H1 (cell line): ENCODE measurements around the gene TIGD2. TPM values are rescaled to one million over a fixed set of nuclear protein-coding genes. Genes with fewer than 3 reads are reported as not detected.

Source experiments
- CTCF ChIA-PET: fragments of 300-600 bp; sonication (Branson Sonifier 250); formaldehyde crosslinking; loops from one replicate; lab custom pipeline; 2021; ENCODE audit not compliant: partially characterized antibody; lab: Charles Lee
- POLR2A ChIA-PET: fragments of 300-600 bp; sonication (Branson Sonifier 250); formaldehyde crosslinking; loops from one replicate; lab custom pipeline; 2021; ENCODE audit warnings: inconsistent platforms; ENCODE audit not compliant: partially characterized antibody; lab: Charles Lee
- DNase-seq, 2 experiments: peaks; one replicate each; pipeline versions ENCODE4 v3.0.0 to v3.0.0-alpha.2; 2010 to 2022; ENCODE audit warnings: low spot score in 2 of 2, low read depth in 1 of 2, mixed read lengths in 1 of 2
- FAIRE-seq: peaks from 2 replicates; lab custom pipeline; 2011; peaks lifted over from hg19 to GRCh38; lab: Jason Lieb, UNC
- H2AFZ ChIP-seq: 2 replicates; pipeline ENCODE4 v1.8.1; 2012; ENCODE audit warnings: low read length, inconsistent platforms
- H2AK5ac ChIP-seq: 2 replicates; pipeline ENCODE4 v1.6.1; 2013; ENCODE audit warnings: low read depth, low read length
- H2BK120ac ChIP-seq: replicated peaks from 2 replicates; pipeline ENCODE3; 2013; ENCODE audit warnings: low read depth, low read length, inconsistent platforms
- H2BK12ac ChIP-seq: 2 replicates; pipeline ENCODE4 v1.6.1; 2013; ENCODE audit warnings: low read depth, low read length
- H2BK15ac ChIP-seq: 2 replicates; pipeline ENCODE4 v1.6.1; 2013; ENCODE audit warnings: low read length
- H2BK20ac ChIP-seq: 2 replicates; pipeline ENCODE4 v1.6.1; 2013; ENCODE audit warnings: low read length
- H2BK5ac ChIP-seq: 2 replicates; pipeline ENCODE4 v1.6.1; 2013; ENCODE audit warnings: low read depth, low read length
- H3K14ac ChIP-seq: 2 replicates; pipeline ENCODE4 v1.6.1; 2013; ENCODE audit warnings: inconsistent platforms; ENCODE audit not compliant: insufficient read length
- H3K18ac ChIP-seq: 2 replicates; pipeline ENCODE4 v1.6.1; 2013; ENCODE audit warnings: low read length; ENCODE audit errors: extremely low read depth
- H3K23ac ChIP-seq: 2 replicates; pipeline ENCODE4 v1.6.1; 2013; ENCODE audit warnings: inconsistent platforms; ENCODE audit not compliant: insufficient read length
- H3K23me2 ChIP-seq: 2 replicates; pipeline ENCODE4 v1.6.1; 2013; ENCODE audit warnings: low read depth, low read length
- H3K27ac ChIP-seq: 2 replicates; pipeline ENCODE4 v1.6.1; 2011; ENCODE audit warnings: low read depth, low read length, inconsistent platforms
- H3K27me3 ChIP-seq, 4 experiments: replicated peaks in 1 of 4; 1 replicate in 1 of 4; 2 replicates in 3 of 4; pipeline versions ENCODE4 v1.6.1 to v1.8.1; 2011 to 2013; ENCODE audit warnings: low read length in 3 of 4, mild to moderate bottlenecking in 3 of 4, inconsistent platforms in 2 of 4, mixed read lengths in 2 of 4, moderate library complexity in 1 of 4; ENCODE audit not compliant: control insufficient read depth in 3 of 4, insufficient read depth in 3 of 4; ENCODE audit errors: extremely low read depth in 1 of 4
- H3K36me3 ChIP-seq, 4 experiments: 2 replicates each; pipeline versions ENCODE4 v1.6.1 to v1.8.1; 2011 to 2013; ENCODE audit warnings: mild to moderate bottlenecking in 4 of 4, low read length in 3 of 4, moderate library complexity in 2 of 4, control low read depth in 1 of 4, inconsistent platforms in 1 of 4; ENCODE audit not compliant: insufficient read depth in 4 of 4, control insufficient read depth in 2 of 4
- H3K4ac ChIP-seq: replicated peaks from 2 replicates; pipeline ENCODE3; 2013; ENCODE audit warnings: low read length, low read depth, mixed read lengths, inconsistent platforms; ENCODE audit not compliant: insufficient read length
- H3K4me1 ChIP-seq, 4 experiments: replicated peaks in 1 of 4; 1 replicate in 1 of 4; 2 replicates in 3 of 4; pipeline versions ENCODE4 v1.6.1 to v1.8.1; 2011 to 2013; ENCODE audit warnings: low read length in 3 of 4, inconsistent platforms in 2 of 4, mixed read lengths in 1 of 4; ENCODE audit not compliant: insufficient read depth in 4 of 4, control insufficient read depth in 3 of 4
- H3K4me2 ChIP-seq, 2 experiments: 2 replicates each; pipeline versions ENCODE4 v1.6.1 to v1.8.1; 2011 to 2013; ENCODE audit warnings: low read depth in 2 of 2, low read length in 2 of 2, control low read depth in 1 of 2, inconsistent platforms in 1 of 2, mild to moderate bottlenecking in 1 of 2; ENCODE audit not compliant: insufficient read depth in 1 of 2
- H3K4me3 ChIP-seq, 4 experiments: fragments of 200-600, 300-600 bp in 1 of 4; sonication (generic), shearing (Covaris generic), sonication (Bioruptor Twin) in 1 of 4; 2 replicates each; pipeline versions ENCODE4 v1.5.1 to v1.8.1; 2011 to 2016; ENCODE audit warnings: low read length in 4 of 4, low read depth in 3 of 4, control low read depth in 2 of 4, inconsistent platforms in 2 of 4, mild to moderate bottlenecking in 2 of 4, mixed read lengths in 1 of 4, moderate library complexity in 1 of 4; ENCODE audit not compliant: insufficient read depth in 2 of 4; ENCODE audit errors: extremely low read depth in 1 of 4
- H3K56ac ChIP-seq: replicated peaks from 2 replicates; pipeline ENCODE3; 2013; ENCODE audit warnings: low read depth, mild to moderate bottlenecking, mixed read lengths, low read length, inconsistent platforms; ENCODE audit not compliant: insufficient read length
- H3K79me1 ChIP-seq: 2 replicates; pipeline ENCODE4 v1.6.1; 2013; ENCODE audit warnings: low read depth, low read length, control low read depth
- H3K79me2 ChIP-seq, 2 experiments: 2 replicates each; pipeline versions ENCODE4 v1.6.1 to v1.8.1; 2012 to 2013; ENCODE audit warnings: low read length in 2 of 2, mild to moderate bottlenecking in 2 of 2, inconsistent platforms in 1 of 2; ENCODE audit not compliant: insufficient read depth in 2 of 2, control insufficient read depth in 1 of 2
- H3K9ac ChIP-seq, 4 experiments: replicated peaks in 1 of 4; 1 replicate in 1 of 4; 2 replicates in 3 of 4; pipeline versions ENCODE4 v1.6.1 to v1.8.1; 2011 to 2013; ENCODE audit warnings: low read depth in 3 of 4, low read length in 3 of 4, control low read depth in 2 of 4, mild to moderate bottlenecking in 2 of 4, moderate library complexity in 2 of 4, inconsistent platforms in 1 of 4; ENCODE audit errors: extremely low read depth in 1 of 4
- H3K9me3 ChIP-seq, 2 experiments: 2 replicates each; pipeline versions ENCODE4 v1.6.1 to v1.8.1; 2012 to 2013; ENCODE audit warnings: mild to moderate bottlenecking in 2 of 2, moderate library complexity in 2 of 2, control low read depth in 1 of 2, inconsistent platforms in 1 of 2, low read depth in 1 of 2, low read length in 1 of 2, mixed read lengths in 1 of 2; ENCODE audit not compliant: insufficient read depth in 2 of 2
- H4K20me1 ChIP-seq, 2 experiments: replicated peaks in 1 of 2; 2 replicates each; pipeline versions ENCODE3 to v1.8.1; 2011 to 2013; ENCODE audit warnings: inconsistent platforms in 2 of 2, low read length in 2 of 2, mild to moderate bottlenecking in 1 of 2; ENCODE audit not compliant: insufficient read depth in 2 of 2, control insufficient read depth in 1 of 2
- H4K5ac ChIP-seq: 2 replicates; pipeline ENCODE4 v1.6.1; 2013; ENCODE audit warnings: low read length, low read depth, mixed read lengths, inconsistent platforms; ENCODE audit not compliant: insufficient read length
- H4K8ac ChIP-seq: 2 replicates; pipeline ENCODE4 v1.8.0; 2013; ENCODE audit warnings: mild to moderate bottlenecking, moderate library complexity, low read length, inconsistent platforms; ENCODE audit not compliant: insufficient read depth; ENCODE audit errors: extremely low read depth
- H4K91ac ChIP-seq: replicated peaks from 2 replicates; pipeline ENCODE3; 2013; ENCODE audit warnings: low read length, mixed read lengths, inconsistent platforms; ENCODE audit not compliant: insufficient read length
- GABPA ChIP-seq: IDR thresholded peaks from 2 replicates; pipeline ENCODE4 v1.6.1; 2011; ENCODE audit warnings: mild to moderate bottlenecking, low read length, moderate library complexity, borderline replicate concordance; ENCODE audit not compliant: insufficient read depth
- JUN ChIP-seq: IDR thresholded peaks from 2 replicates; pipeline ENCODE4 v1.6.1; 2011; ENCODE audit warnings: low read depth, mild to moderate bottlenecking, improper control_type of control experiment, low read length
- KDM4A ChIP-seq: IDR thresholded peaks from one replicate; pipeline ENCODE4 v1.7.1; 2012; ENCODE audit warnings: low read depth, mild to moderate bottlenecking, moderate library complexity, low read length, inconsistent platforms; ENCODE audit not compliant: severe bottlenecking
- NANOG ChIP-seq: IDR thresholded peaks from 2 replicates; pipeline ENCODE4 v1.6.1; 2011; ENCODE audit warnings: low read length, low read depth, mild to moderate bottlenecking, inconsistent platforms; ENCODE audit not compliant: insufficient read depth, poor library complexity, severe bottlenecking
- SP2 ChIP-seq: IDR thresholded peaks from 2 replicates; pipeline ENCODE4 v1.6.1; 2012; ENCODE audit warnings: mild to moderate bottlenecking, low read length, inconsistent platforms
- WGBS, 2 experiments: shearing (Covaris generic) in 1 of 2; methylation state at CpG; one replicate each; pipeline versions ENCODE4 v1.1.6 to v1.1.7; 2013 to 2015; ENCODE audit warnings: low lambda C conversion rate in 2 of 2, mixed read lengths in 2 of 2, inconsistent platforms in 1 of 2, low coverage in 1 of 2, missing lambda C conversion rate in 1 of 2; ENCODE audit not compliant: insufficient replicate concordance in 2 of 2, insufficient coverage in 1 of 2, insufficient read length in 1 of 2; ENCODE audit errors: extremely low coverage in 1 of 2, missing lambda C conversion rate in 1 of 2; 5-methylcytosine and 5-hydroxymethylcytosine counted together
- polyA plus RNA-seq, 7 experiments: library from polyadenylated mRNA; depleted of rRNA in 3 of 7; stranded (reverse) in 5 of 7; unstranded in 2 of 7; fragments of >200 nt in 5 of 7; fragments of 200-250 nt in 2 of 7; gene quantifications; 1 replicate in 5 of 7; 2 replicates in 1 of 7; 4 replicates in 1 of 7; pipeline versions ENCODE4 v1.2.1 to v1.2.3, GENCODE V29; 2011 to 2013; ENCODE audit warnings: missing spikeins in 2 of 7, mixed read lengths in 2 of 7
- total RNA-seq: library from RNA; stranded (reverse); fragmentation: NEBNext Ultra II Directional; extraction: Animal tissue kit (Norgen Biotek cat#: 25700); gene quantifications from 2 replicates; pipeline ENCODE4 v1.2.1, GENCODE V29; 2021

The TIGD2 gene
- total and polyA plus RNA-seq, 2 of the 8 experiments (the other 6 are each of a cell fraction or from before 2014, with no cell fraction given) = 2.4 to 5.7 TPM

- Histone ChIP-seq H3K4me2 (no peak overlapping the region), H3K36me3 (no peaks in the 10 kb centered on the region), H3K4ac (no peak overlapping the region), H3K4me1 (no peaks in the 10 kb centered on the region), H3K79me2 (no peaks in the 10 kb centered on the region), H2AFZ (no peak overlapping the region), H3K9ac (no peak overlapping the region), H4K91ac (no peak overlapping the region), H4K20me1 (no peaks in the 10 kb centered on the region), H3K4me3 (no peak overlapping the region), H2BK5ac (no peak overlapping the region), H4K5ac (no peak overlapping the region), H3K14ac (no peak overlapping the region), H2BK120ac (no peak overlapping the region), H3K9me3 (no peaks in the 10 kb centered on the region), H2BK15ac (no peak overlapping the region), H4K8ac (no peak overlapping the region), H3K56ac (no peak overlapping the region), H3K23ac (no peak overlapping the region), H3K27me3 (no peaks in the 10 kb centered on the region), H3K79me1 (no peaks in the 10 kb centered on the region), H3K18ac (no peak overlapping the region), H2AK5ac (no peak overlapping the region), H2BK12ac (no peak overlapping the region), H3K23me2 (no peaks in the 10 kb centered on the region), H3K27ac (no peak overlapping the region), H2BK20ac (no peak overlapping the region)
- ChIA-PET CTCF (interaction anchor here (0.9 to 1.0 kb wide), 2 partner anchors 18 to 417 kb away, joined by 3 read pairs; no protein-coding TSS in a partner anchor), POLR2A (no interaction called here)
- FAIRE-seq = no peak
- DNase-seq = no peak
- 94% methylated on average over 3 of the region's 3 CpGs; no CpG with 5 or more reads in 1 of the 2 experiments for WGBS, 2 experiments
- TF ChIP-seq SP2 (no peak), GABPA (no peak), JUN (no peak), KDM4A (no peak), NANOG (no peak)
Observed at GRCh38 chr4:89064848-89065247, 46.5 kb upstream of the TIGD2 start.
